ENCODE data around the gene ACVR1B. TPM values are rescaled to one million over a fixed set of nuclear protein-coding genes. Genes with fewer than 3 reads are reported as not detected.

ACVR1B gene
- total and polyA plus RNA-seq, 2 experiments from 2014 or later, result 2.4 to 7.5 TPM

- no peak overlapping the region for H2AFZ ChIP-seq
- no peak overlapping the region for H3K4me2 ChIP-seq
- H3K4me1 Mint-ChIP-seq, result peaks cover 2% of the 10 kb centered on the region; the same call in 2 of the 3 replicates
- H3K4me3 ChIP-seq, result no peak overlapping the region
- no peaks in the 10 kb centered on the region for H3K4me1 ChIP-seq (ENCODE audit: insufficient read depth)
- no peak for TF ChIP-seq CREB1 (CRISPR knock-in tag; IDR thresholded peaks at IDR 0.05; ENCODE audit: low read depth)
- TF ChIP-seq JUNB (IDR thresholded peaks at IDR 0.05; ENCODE audit: unreplicated experiment), result no peak
- no peak for TF ChIP-seq CTCF (conservative IDR thresholded peaks at IDR 0.05; ENCODE audit: low read depth in 2 of 2)
- no peak for TF ChIP-seq ZNF462 (CRISPR knock-in tag; IDR thresholded peaks at IDR 0.05)
- no peak for TF ChIP-seq REST (IDR thresholded peaks at IDR 0.05; ENCODE audit: unreplicated experiment)
- no peak for TF ChIP-seq NANOG (IDR thresholded peaks at IDR 0.05; ENCODE audit: borderline replicate concordance)
- no peak for TF ChIP-seq ETS1 (IDR thresholded peaks at IDR 0.05)
- H3K36me3 ChIP-seq (ENCODE audit: insufficient read depth), result no peaks in the 10 kb centered on the region
- peaks cover 1% of the 10 kb centered on the region for H3K27me3 Mint-ChIP-seq (ENCODE audit: insufficient read depth, low read depth, poor library complexity)
- H3K36me3 Mint-ChIP-seq (ENCODE audit: low read depth), result no peaks in the 10 kb centered on the region
- H3K4me3 Mint-ChIP-seq, result no peak overlapping the region
- no peaks in the 10 kb centered on the region for H3K9me2 ChIP-seq (ENCODE audit: insufficient read depth)
- ATAC-seq, result no peak
- DNase-seq (ENCODE audit: low spot score), result no peak
- no peaks in the 10 kb centered on the region for H3K79me2 ChIP-seq (replicated peaks; ENCODE audit: insufficient read depth)
- H3F3A ChIP-seq (replicated peaks; ENCODE audit: low read depth), result no peaks in the 10 kb centered on the region
- H3K27me3 ChIP-seq (ENCODE audit: insufficient read depth), result no peaks in the 10 kb centered on the region
- no peak overlapping the region for H3K27ac ChIP-seq (ENCODE audit: low read depth)
- H3K27ac Mint-ChIP-seq, result no peak overlapping the region
- no peaks in the 10 kb centered on the region for H4K20me1 ChIP-seq (replicated peaks; ENCODE audit: insufficient read depth)
- no peaks in the 10 kb centered on the region for H3K9me3 Mint-ChIP-seq
Measured at GRCh38 chr12:51932218-51933076, 19.1 kb upstream of the ACVR1B start.

Data from GM23338 (cell line).